NOMO-1 (cell line): Measurements from ENCODE around the gene RAC2.

Source experiments
- DNase-seq, 2 experiments: peaks; one replicate each; lab custom pipeline; 2025; ENCODE audit not compliant: unreplicated experiment in 2 of 2; lab: John Stamatoyannopoulos, UW

The RAC2 gene

GRCh38 chr22:37179126-37179470 lies 65.0 kb downstream of the RAC2 start:
- no peak for DNase-seq

- DNase-seq: peak; percentile 26 to 34
Measured at GRCh38 chr22:37178350-37179125, 65.5 kb downstream of the RAC2 start.

GRCh38 chr22:37177755-37178154 lies 66.3 kb downstream of the RAC2 start:
- no peak for DNase-seq

GRCh38 chr22:37177221-37177620 lies 66.8 kb downstream of the RAC2 start:
- DNase-seq: no peak

GRCh38 chr22:37176464-37177061 lies 67.5 kb downstream of the RAC2 start:
- peak; percentile 19 to 80 for DNase-seq

GRCh38 chr22:37175414-37176281 lies 68.4 kb downstream of the RAC2 start:
- no peak for DNase-seq
